GM13976 (cell line): ENCODE results near the gene SCAPER.

Experiments used
- DNase-seq: peaks from one replicate; pipeline ENCODE4 v3.0.0; 2012; ENCODE audit warnings: low spot score
- CTCF ChIP-seq: IDR thresholded peaks from 2 replicates; pipeline ENCODE4 v1.5.1; 2012; ENCODE audit warnings: borderline replicate concordance, mild to moderate bottlenecking; ENCODE audit not compliant: insufficient read depth; ENCODE audit errors: extremely low read depth, missing control alignments, control extremely low read depth
- in situ Hi-C: fragments of 300-500 bp; cut with MboI; formaldehyde crosslinking; loops from one replicate; pipeline ENCODE4 v1.12.0; 2022; ENCODE audit warnings: low sequenced_read_pairs, mixed read lengths, inconsistent platforms; ENCODE audit not compliant: unreplicated experiment

SCAPER gene

GRCh38 chr15:76327191-76328105, 577.7 kb downstream of the SCAPER start:
- DNase-seq, result no peak
- in situ Hi-C loops, result no loop called here
- TF ChIP-seq CTCF, result no peak

- no peak for DNase-seq
- in situ Hi-C loops, result no loop called here
- no peak for TF ChIP-seq CTCF
Measured at GRCh38 chr15:76325704-76326103, 579.4 kb downstream of the SCAPER start.

GRCh38 chr15:76324066-76324465, 581.1 kb downstream of the SCAPER start:
- in situ Hi-C loops, result no loop called here
- TF ChIP-seq CTCF, result no peak
- DNase-seq, result no peak

- in situ Hi-C loops, result no loop called here
- DNase-seq, result no peak
- no peak for TF ChIP-seq CTCF
Measured at GRCh38 chr15:76321602-76322001, 583.5 kb downstream of the SCAPER start.

- no peak for TF ChIP-seq CTCF
- DNase-seq, result no peak
Measured at GRCh38 chr15:76321171-76321570, 584.0 kb downstream of the SCAPER start.

GRCh38 chr15:76320012-76320411, 585.1 kb downstream of the SCAPER start:
- no peak for TF ChIP-seq CTCF
- no peak for DNase-seq
- in situ Hi-C loops, result no loop called here

More at GRCh38 chr15:76321171-76321570, 584.0 kb downstream of the SCAPER start:
- in situ Hi-C loops, result no loop called here
